ENCODE results near the gene PRSS27. TPM values are rescaled to one million over a fixed set of nuclear protein-coding genes. Genes with fewer than 3 reads are reported as not detected.

PRSS27 gene
- total RNA-seq, 1 experiment from 2014 or later = 14.8 TPM

GRCh38 chr16:2728034-2728433 is 8.0 kb upstream of the PRSS27 start:
- BruUV-seq (replicated peaks) = no TSS peak
- Histone ChIP-seq H3K79me2 (ENCODE audit: low read depth) (no peaks in the 10 kb centered on the region), H3K9me2 (ENCODE audit: insufficient read depth) (no peaks in the 10 kb centered on the region), H3F3A (ENCODE audit: insufficient read depth, low read depth) (peaks cover 14% of the 10 kb centered on the region; the same call in 1 of the 2 replicates), H3K27me3 (ENCODE audit: insufficient read depth, low read depth) (no peaks in the 10 kb centered on the region), H3K4me3 (no peak overlapping the region), H3K4me2 (no peak overlapping the region), H3K9me3 (ENCODE audit: insufficient read depth, low read depth) (no peaks in the 10 kb centered on the region), H4K20me1 (ENCODE audit: insufficient read depth) (no peaks in the 10 kb centered on the region), H3K4me1 (replicated peaks; ENCODE audit: insufficient read depth) (peaks cover 7% of the 10 kb centered on the region), H3K27ac (no peak overlapping the region), H3K36me3 (ENCODE audit: low read depth) (no peaks in the 10 kb centered on the region), H2AFZ (no peak overlapping the region)
- ChIA-PET POLR2A (ENCODE audit: unreplicated experiment) (interaction anchor here (0.6 to 0.9 kb wide), 3 partner anchors 55 to 775 kb away, joined by 4 to 11 read pairs (median 5); no protein-coding TSS in a partner anchor), CTCF (interaction anchor here (0.7 kb wide), 1 partner anchor 10 kb away, joined by 5 read pairs; no protein-coding TSS in a partner anchor)
- TF ChIP-seq CTCF (conservative IDR thresholded peaks at IDR 0.05) = no peak
- no peak for TF ChIP-seq EZH2 (IDR thresholded peaks at IDR 0.05; ENCODE audit: low read depth)
- intact Hi-C loops (cut with micrococcal nuclease; ENCODE audit: unreplicated experiment) = no loop called here
- DNase-seq = no peak

- H3K9me2 ChIP-seq (ENCODE audit: insufficient read depth) = no peaks in the 10 kb centered on the region
- H3K9me3 ChIP-seq (ENCODE audit: insufficient read depth, low read depth) = no peaks in the 10 kb centered on the region
- H3K27me3 ChIP-seq (ENCODE audit: insufficient read depth, low read depth) = no peaks in the 10 kb centered on the region
- H3K4me1 ChIP-seq (replicated peaks; ENCODE audit: insufficient read depth) = peaks cover 12% of the 10 kb centered on the region
- intact Hi-C loops (cut with micrococcal nuclease; ENCODE audit: unreplicated experiment) = no loop called here
- no peak for TF ChIP-seq EZH2 (IDR thresholded peaks at IDR 0.05; ENCODE audit: low read depth)
- TF ChIP-seq CTCF (conservative IDR thresholded peaks at IDR 0.05) = no peak
- H3F3A ChIP-seq (ENCODE audit: insufficient read depth, low read depth) = peaks cover 24% of the 10 kb centered on the region; the same call in 1 of the 2 replicates
- H3K36me3 ChIP-seq (ENCODE audit: low read depth) = no peaks in the 10 kb centered on the region
- POLR2A ChIA-PET (ENCODE audit: unreplicated experiment) = no interaction called here
- no TSS peak for BruUV-seq (replicated peaks)
- no peak overlapping the region for H3K4me2 ChIP-seq
- H4K20me1 ChIP-seq (ENCODE audit: insufficient read depth) = no peaks in the 10 kb centered on the region
- DNase-seq = no peak
- no peaks in the 10 kb centered on the region for H3K79me2 ChIP-seq (ENCODE audit: low read depth)
- H3K4me3 ChIP-seq = no peak overlapping the region
- no peak overlapping the region for H3K27ac ChIP-seq
- no peak overlapping the region for H2AFZ ChIP-seq
- CTCF ChIA-PET = no interaction called here
Observed at GRCh38 chr16:2726923-2727322, 6.9 kb upstream of the PRSS27 start.

GRCh38 chr16:2724816-2725348 is 4.9 kb upstream of the PRSS27 start:
- ChIA-PET POLR2A (ENCODE audit: unreplicated experiment) (no interaction called here), CTCF (no interaction called here)
- TF ChIP-seq CTCF (conservative IDR thresholded peaks at IDR 0.05) = no peak
- no peak for TF ChIP-seq EZH2 (IDR thresholded peaks at IDR 0.05; ENCODE audit: low read depth)
- Histone ChIP-seq H3K79me2 (ENCODE audit: low read depth) (no peaks in the 10 kb centered on the region), H3K4me2 (no peak overlapping the region), H2AFZ (no peak overlapping the region), H3K9me3 (ENCODE audit: insufficient read depth, low read depth) (no peaks in the 10 kb centered on the region), H3F3A (ENCODE audit: insufficient read depth, low read depth) (peaks cover 39% of the 10 kb centered on the region), H4K20me1 (ENCODE audit: insufficient read depth) (no peaks in the 10 kb centered on the region), H3K9me2 (ENCODE audit: insufficient read depth) (no peaks in the 10 kb centered on the region), H3K27me3 (ENCODE audit: insufficient read depth, low read depth) (no peaks in the 10 kb centered on the region), H3K36me3 (ENCODE audit: low read depth) (no peaks in the 10 kb centered on the region), H3K4me1 (replicated peaks; ENCODE audit: insufficient read depth) (peaks cover 18% of the 10 kb centered on the region), H3K27ac (no peak overlapping the region), H3K4me3 (no peak overlapping the region)
- no peak for DNase-seq
- BruUV-seq (replicated peaks) = no TSS peak
- intact Hi-C loops (cut with micrococcal nuclease; ENCODE audit: unreplicated experiment) = loop anchor here (5.0 kb wide), 1 partner anchor 382 kb away; no protein-coding TSS in a partner anchor

Data from PC-9 (cell line).